Kidney epithelial cell (primary cell): ENCODE results near the gene LGALS3. TPM values are rescaled to one million over a fixed set of nuclear protein-coding genes. Genes with fewer than 3 reads are reported as not detected.

Source experiments
- DNase-seq: peaks from one replicate; pipeline ENCODE4 v3.0.0-alpha.2; 2010; ENCODE audit warnings: low read depth
- H3K27me3 ChIP-seq: 2 replicates; pipeline ENCODE4 v1.6.0; 2011; ENCODE audit warnings: low read length; ENCODE audit not compliant: control insufficient read depth, insufficient read depth
- H3K36me3 ChIP-seq: 2 replicates; pipeline ENCODE4 v1.5.1; 2011; ENCODE audit warnings: low read length; ENCODE audit not compliant: control insufficient read depth, insufficient read depth
- H3K4me3 ChIP-seq: 2 replicates; pipeline ENCODE4 v1.5.1; 2011; ENCODE audit warnings: low read depth, mild to moderate bottlenecking, control low read depth, low read length
- total RNA-seq: library from RNA; depleted of rRNA; stranded (reverse); fragments of >200 nt; gene quantifications from 2 replicates; pipeline ENCODE4 v1.2.3, GENCODE V29; 2015
- TF ChIP-seq, protein P1 (sequence below): IDR thresholded peaks from 2 replicates; pipeline ENCODE4 v1.5.1; 2011; ENCODE audit warnings: mild to moderate bottlenecking, moderate library complexity, low read length, control low read depth, inconsistent platforms; ENCODE audit not compliant: insufficient read depth, poor library complexity, severe bottlenecking

LGALS3 gene
- total RNA-seq, 1 donor from 2014 or later = 114 TPM

DNA sequence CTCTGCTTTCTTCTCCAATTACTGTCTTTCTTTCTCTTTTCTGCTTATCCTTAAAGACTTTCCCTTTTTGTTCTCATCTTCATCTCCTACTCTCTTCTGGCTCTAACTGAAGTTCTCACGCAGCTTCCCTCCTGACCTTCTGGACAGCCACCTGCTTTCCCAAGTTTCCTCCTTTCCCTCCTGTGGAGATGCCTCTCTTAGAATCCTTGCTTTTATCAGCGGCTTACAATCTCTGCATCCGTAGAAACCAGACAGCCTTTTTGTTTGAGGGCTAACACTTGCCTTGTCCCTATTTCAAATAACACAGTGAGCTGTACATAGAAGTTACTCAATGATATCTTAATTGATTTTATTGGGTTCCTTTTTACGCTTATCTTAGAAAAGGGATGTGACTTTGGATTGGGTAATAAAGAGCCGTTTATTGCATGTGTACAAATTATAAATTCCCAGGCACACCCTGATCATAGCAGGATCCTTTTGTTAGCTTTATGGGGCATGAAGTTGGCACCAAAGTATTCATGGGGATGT lies 2.1 kb upstream of the LGALS3 start:
- TF ChIP-seq, protein P1, sequence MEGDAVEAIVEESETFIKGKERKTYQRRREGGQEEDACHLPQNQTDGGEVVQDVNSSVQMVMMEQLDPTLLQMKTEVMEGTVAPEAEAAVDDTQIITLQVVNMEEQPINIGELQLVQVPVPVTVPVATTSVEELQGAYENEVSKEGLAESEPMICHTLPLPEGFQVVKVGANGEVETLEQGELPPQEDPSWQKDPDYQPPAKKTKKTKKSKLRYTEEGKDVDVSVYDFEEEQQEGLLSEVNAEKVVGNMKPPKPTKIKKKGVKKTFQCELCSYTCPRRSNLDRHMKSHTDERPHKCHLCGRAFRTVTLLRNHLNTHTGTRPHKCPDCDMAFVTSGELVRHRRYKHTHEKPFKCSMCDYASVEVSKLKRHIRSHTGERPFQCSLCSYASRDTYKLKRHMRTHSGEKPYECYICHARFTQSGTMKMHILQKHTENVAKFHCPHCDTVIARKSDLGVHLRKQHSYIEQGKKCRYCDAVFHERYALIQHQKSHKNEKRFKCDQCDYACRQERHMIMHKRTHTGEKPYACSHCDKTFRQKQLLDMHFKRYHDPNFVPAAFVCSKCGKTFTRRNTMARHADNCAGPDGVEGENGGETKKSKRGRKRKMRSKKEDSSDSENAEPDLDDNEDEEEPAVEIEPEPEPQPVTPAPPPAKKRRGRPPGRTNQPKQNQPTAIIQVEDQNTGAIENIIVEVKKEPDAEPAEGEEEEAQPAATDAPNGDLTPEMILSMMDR = no peak
- no peaks in the 10 kb centered on the region for H3K36me3 ChIP-seq
- H3K4me3 ChIP-seq = no peak overlapping the region
- DNase-seq = no peak
- no peaks in the 10 kb centered on the region for H3K27me3 ChIP-seq

DNA sequence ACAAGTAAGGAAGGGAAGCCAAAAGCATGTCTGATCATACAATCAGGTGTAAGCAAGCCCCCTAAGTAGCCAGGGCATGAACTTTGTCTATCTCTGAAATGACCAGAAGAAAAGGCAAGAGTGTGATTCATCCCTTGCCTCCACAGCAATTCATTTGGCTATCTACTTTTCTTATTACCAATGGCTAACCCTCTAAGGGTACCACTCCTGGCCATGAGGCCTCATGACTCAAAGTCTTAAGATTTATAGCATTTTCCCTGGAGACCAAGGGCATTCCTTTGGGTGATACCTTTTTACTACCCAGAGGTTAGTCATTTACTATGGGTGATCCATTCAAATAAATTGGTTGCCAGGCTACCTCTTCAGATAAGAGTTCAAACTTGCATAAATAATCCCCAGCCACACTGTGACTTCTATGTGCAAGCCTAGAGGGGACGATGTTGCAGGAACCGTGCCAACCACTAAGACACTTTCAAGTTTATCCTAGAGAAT lies 1.5 kb upstream of the LGALS3 start:
- TF ChIP-seq, protein P1 = no peak
- peak; percentile 82 for DNase-seq
- no peaks in the 10 kb centered on the region for H3K27me3 ChIP-seq
- H3K36me3 ChIP-seq = no peaks in the 10 kb centered on the region
- no peak overlapping the region for H3K4me3 ChIP-seq

DNA sequence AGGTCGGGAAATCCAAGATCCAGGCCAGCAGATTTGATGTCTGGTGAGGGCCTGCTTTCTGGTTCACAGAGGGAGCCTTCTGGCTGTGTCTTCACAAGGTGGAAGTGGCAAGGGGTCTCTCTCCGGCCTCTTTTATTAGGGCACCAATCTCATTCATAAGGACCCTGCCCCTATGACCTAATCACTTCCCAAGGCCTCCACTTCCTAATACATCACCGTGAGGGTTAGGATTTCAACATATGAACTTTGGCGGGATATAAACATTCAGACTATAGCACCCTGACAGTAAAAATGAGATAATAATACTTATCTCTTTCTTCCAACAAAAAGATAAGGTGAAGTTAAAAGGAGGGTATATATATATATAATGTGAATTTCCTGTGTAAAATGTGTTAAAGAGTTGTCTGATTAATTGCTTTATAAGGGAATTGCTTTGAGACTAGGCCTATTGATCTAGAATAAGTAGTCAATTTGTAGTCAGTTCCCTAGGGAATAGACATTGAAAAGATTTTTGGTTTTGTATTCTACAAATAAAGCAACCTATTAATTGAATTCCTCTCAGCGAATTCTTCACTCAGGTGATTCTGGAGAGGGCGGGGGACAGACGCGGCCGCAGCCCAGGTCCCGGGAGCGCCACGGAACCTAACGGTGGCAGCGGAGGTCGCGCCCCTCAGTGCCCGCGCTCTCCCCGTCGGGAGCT lies 516 bp upstream of the LGALS3 start:
- H3K36me3 ChIP-seq = no peaks in the 10 kb centered on the region
- no peaks in the 10 kb centered on the region for H3K27me3 ChIP-seq
- TF ChIP-seq, protein P1 = no peak
- peak overlapping the region; percentile 68 for H3K4me3 ChIP-seq
- no peak for DNase-seq

DNA sequence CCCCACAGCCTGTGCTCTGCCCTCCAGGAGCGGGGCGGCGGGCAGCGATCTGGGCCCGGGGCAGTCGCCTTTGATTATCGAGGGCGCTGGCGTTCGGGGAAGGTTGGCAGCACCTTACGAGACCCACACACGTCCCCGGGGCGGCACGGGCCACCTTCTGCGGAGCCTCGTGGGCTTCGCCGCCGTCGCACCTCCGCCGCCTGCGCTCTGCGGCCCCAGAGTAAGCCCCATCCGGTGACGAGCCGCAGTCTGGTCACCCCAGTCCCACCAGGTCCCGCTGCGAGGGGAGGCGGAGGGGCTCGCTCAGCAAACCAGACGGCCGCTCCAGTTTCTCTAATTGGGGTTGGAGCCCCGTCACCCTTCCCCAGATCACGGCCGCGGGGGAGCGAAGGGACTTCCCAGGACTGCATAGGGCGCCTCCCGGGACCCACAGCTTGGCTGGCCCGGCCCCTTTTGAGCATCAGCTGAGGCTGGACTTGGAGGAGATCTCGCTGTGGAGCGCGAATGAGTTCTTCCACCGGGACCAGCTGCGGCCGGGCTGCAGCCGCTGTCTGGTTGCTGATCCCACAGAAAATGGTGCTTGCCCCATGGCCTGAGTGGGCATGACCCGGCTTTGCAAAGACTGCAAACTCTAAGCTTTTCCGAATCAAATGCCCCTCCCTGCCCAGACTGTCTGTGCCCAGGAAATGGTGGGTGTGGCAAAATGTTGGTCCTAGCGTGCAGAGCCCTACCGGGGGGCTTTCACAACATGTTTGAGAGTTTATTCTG lies 560 bp downstream of the LGALS3 start:
- Histone ChIP-seq H3K36me3 (no peaks in the 10 kb centered on the region), H3K4me3 (peak overlapping the region; percentile 68), H3K27me3 (no peaks in the 10 kb centered on the region)
- TF ChIP-seq, protein P1 = no peak
- DNase-seq = no peak

DNA sequence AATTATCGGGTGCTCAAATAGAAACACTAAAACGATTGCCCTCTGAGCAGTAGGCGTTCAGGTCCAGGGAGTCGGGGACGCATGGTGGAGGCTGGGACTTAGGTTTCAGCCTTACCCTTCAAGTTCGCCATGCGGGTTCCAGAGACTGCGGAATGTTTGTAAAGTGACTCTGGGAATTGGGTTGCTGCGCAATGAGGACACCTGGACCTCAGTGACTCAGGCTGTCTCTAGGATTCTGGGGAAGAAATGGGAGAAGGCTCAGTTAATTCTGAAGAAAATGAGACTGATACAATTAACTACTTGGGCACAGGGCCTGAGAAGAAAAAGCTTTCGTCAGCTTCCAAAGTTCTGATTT lies 1.1 kb downstream of the LGALS3 start:
- Histone ChIP-seq H3K27me3 (no peaks in the 10 kb centered on the region), H3K36me3 (no peaks in the 10 kb centered on the region), H3K4me3 (peak overlapping the region; percentile 68)
- TF ChIP-seq, protein P1 = no peak
- no peak for DNase-seq
